Lung (tissue), 12 donors: ENCODE measurements around the gene STXBP5L. TPM values are rescaled to one million over a fixed set of nuclear protein-coding genes. Genes with fewer than 3 reads are reported as not detected.
A peak's percentile ranks its signal among the peaks of the same experiment; 100 is the strongest.
"Not testable (repeated sequence)": the region's sequence is repeated elsewhere in the genome, so short reads cannot be mapped to it uniquely, and the experiment has no call there.

Source experiments
- ATAC-seq: fragments of 200-7000 bp; cut with Tn5 transposase; one replicate; pipeline ENCODE4 v1.9.1; 2020; ENCODE audit warnings: moderate number of reproducible peaks; ENCODE audit not compliant: insufficient read depth, low FRiP score
- DNase-seq, 3 donors: peaks; one replicate each; pipeline ENCODE4 v3.0.0-alpha.2; 2013 to 2017
- H3K27ac ChIP-seq, 2 donors: one replicate each; pipeline ENCODE4 v1.5.1; 2013; ENCODE audit warnings: mild to moderate bottlenecking in 2 of 2, moderate library complexity in 2 of 2, control low read depth in 1 of 2, inconsistent platforms in 1 of 2, low read depth in 1 of 2, low read length in 1 of 2
- H3K27me3 ChIP-seq, 3 donors: one replicate each; pipeline ENCODE4 v1.5.1; 2013; ENCODE audit warnings: low read length in 2 of 3; ENCODE audit not compliant: control insufficient read depth in 3 of 3, insufficient read depth in 3 of 3
- H3K36me3 ChIP-seq, 4 donors: one replicate each; pipeline ENCODE4 v1.5.1; 2013; ENCODE audit warnings: low read length in 4 of 4, mild to moderate bottlenecking in 1 of 4, moderate library complexity in 1 of 4; ENCODE audit not compliant: control insufficient read depth in 4 of 4, insufficient read depth in 4 of 4
- H3K4me1 ChIP-seq, 5 donors: one replicate each; pipeline ENCODE4 v1.5.1; 2013; ENCODE audit warnings: low read length in 5 of 5, mild to moderate bottlenecking in 2 of 5, moderate library complexity in 1 of 5; ENCODE audit not compliant: control insufficient read depth in 5 of 5, insufficient read depth in 5 of 5
- H3K4me3 ChIP-seq: one replicate; pipeline ENCODE4 v1.5.1; 2013; ENCODE audit warnings: mild to moderate bottlenecking, control low read depth, moderate library complexity
- H3K9ac ChIP-seq, 2 donors: one replicate each; pipeline ENCODE4 v1.5.1; 2013; ENCODE audit warnings: low read length in 2 of 2, control low read depth in 1 of 2; ENCODE audit not compliant: insufficient read depth in 1 of 2
- H3K9me3 ChIP-seq, 4 donors: one replicate each; pipeline ENCODE4 v1.5.1; 2013; ENCODE audit warnings: low read length in 3 of 4, mild to moderate bottlenecking in 1 of 4, moderate library complexity in 1 of 4; ENCODE audit not compliant: control insufficient read depth in 4 of 4, insufficient read depth in 3 of 4
- CTCF ChIP-seq: IDR thresholded peaks from 2 replicates; pipeline ENCODE4 v1.5.1; 2012; ENCODE audit warnings: mild to moderate bottlenecking; ENCODE audit errors: control extremely low read depth, extremely low read depth
- WGBS, 2 donors: extraction: QIAGEN DNeasy Blood & Tissue Kit; methylation state at CpG; one replicate each; pipeline ENCODE4 v1.1.7; 2013; 5-methylcytosine and 5-hydroxymethylcytosine counted together
- polyA plus RNA-seq, 2 donors: library from polyadenylated mRNA; stranded (reverse); fragments of 200-250 nt; gene quantifications; one replicate each; pipeline ENCODE4 v1.2.1, GENCODE V29; 2013
- total RNA-seq, 2 donors: library from RNA; depleted of rRNA in 1 of 2; stranded (reverse); fragments of >200 nt in 1 of 2; gene quantifications; one replicate each; pipeline ENCODE4 v1.2.1, GENCODE V29; 2014 to 2021
- donor health status: control.
- donor health status: control.
- donor health status: Bipolar disorder and iron deficiency.
- donor health status: healthy.
- donor health status: DM: yes; HTN: yes; CAD: no.

The STXBP5L gene
- total and polyA plus RNA-seq, 4 donors = 0.26 TPM; not detected in 3

GRCh38 chr3:121167374-121168139 lies 259.6 kb downstream of the STXBP5L start:
- Histone ChIP-seq H3K27ac (no peak overlapping the region), H3K4me1 (no peaks in the 10 kb centered on the region), H3K36me3 (no peaks in the 10 kb centered on the region), H3K9me3 (peaks cover 0 to 4% (median under 1%) of the 10 kb centered on the region in 4 donors), H3K9ac (no peak overlapping the region), H3K4me3 (no peak overlapping the region), H3K27me3 (no peaks in the 10 kb centered on the region)
- 61 to 71% methylated on average over 4 of the region's 4 CpGs for WGBS, 2 donors
- ATAC-seq (no peak), DNase-seq (no peak)
- TF ChIP-seq CTCF = no peak

GRCh38 chr3:121175083-121175482 lies 267.1 kb downstream of the STXBP5L start:
- DNase-seq = peak in 1 of 3 donors; percentile 3
- Histone ChIP-seq H3K9me3 (peaks cover 0 to 4% (median 2%) of the 10 kb centered on the region in 4 donors), H3K4me1 (peaks cover 0 to 7% (median 0%) of the 10 kb centered on the region in 5 donors), H3K4me3 (no peak overlapping the region), H3K9ac (no peak overlapping the region), H3K36me3 (no peaks in the 10 kb centered on the region), H3K27me3 (no peaks in the 10 kb centered on the region), H3K27ac (no peak overlapping the region)
- no peak for ATAC-seq
- TF ChIP-seq CTCF = no peak

- H3K4me3 ChIP-seq, H3K27me3 ChIP-seq, H3K9me3 ChIP-seq, ATAC-seq, DNase-seq, H3K9ac ChIP-seq, H3K27ac ChIP-seq, H3K36me3 ChIP-seq, H3K4me1 ChIP-seq: not testable (repeated sequence)
- 92 to 93% methylated on average over 19 to 26 of the region's 26 CpGs for WGBS, 2 donors
Measured at GRCh38 chr3:121190626-121191025, 282.6 kb downstream of the STXBP5L start.

- ATAC-seq (no peak), DNase-seq (no peak)
- no peaks in the 10 kb centered on the region for H3K36me3 ChIP-seq
Measured at GRCh38 chr3:121202573-121202972, 294.6 kb downstream of the STXBP5L start.

More at GRCh38 chr3:121202573-121202972, 294.6 kb downstream of the STXBP5L start:
- Histone ChIP-seq H3K9ac (no peak overlapping the region), H3K4me1 (no peaks in the 10 kb centered on the region), H3K9me3 (peaks cover 0 to 1% (median 0%) of the 10 kb centered on the region in 4 donors), H3K27me3 (no peaks in the 10 kb centered on the region), H3K4me3 (no peak overlapping the region), H3K27ac (no peak overlapping the region)
- TF ChIP-seq CTCF = no peak
